Neural cell (in vitro differentiated cells): ENCODE results near the gene KLHDC9. TPM values are rescaled to one million over a fixed set of nuclear protein-coding genes. Genes with fewer than 3 reads are reported as not detected.

Experiments used
- H2AFZ ChIP-seq: fragments of 200-600, 300-800 bp; sonication (generic), shearing (Covaris generic); 2 replicates; pipeline ENCODE4 v1.6.0; 2014; ENCODE audit warnings: low read depth, mild to moderate bottlenecking, antibody characterized with exemption, low read length, moderate library complexity
- H3F3A ChIP-seq: fragments of 200-600 bp; shearing (Covaris generic); 2 replicates; pipeline ENCODE4 v1.6.1; 2016; ENCODE audit warnings: mild to moderate bottlenecking, moderate library complexity, mixed read lengths, antibody characterized with exemption, low read length; ENCODE audit not compliant: insufficient read depth, poor library complexity, severe bottlenecking
- H3K27ac ChIP-seq: fragments of 200-600, 300-800 bp; sonication (generic), shearing (Covaris generic); 2 replicates; pipeline ENCODE4 v1.5.1; 2014; ENCODE audit warnings: mild to moderate bottlenecking, low read length, moderate library complexity
- H3K27me3 ChIP-seq: fragments of 300-800, 200-600 bp; sonication (generic), shearing (Covaris generic); 2 replicates; pipeline ENCODE4 v1.6.0; 2014; ENCODE audit warnings: mild to moderate bottlenecking, low read depth, low read length, moderate library complexity; ENCODE audit not compliant: insufficient read depth
- H3K36me3 ChIP-seq: fragments of 300-800, 200-600 bp; sonication (generic), shearing (Covaris generic); 2 replicates; pipeline ENCODE4 v1.5.1; 2014; ENCODE audit warnings: mild to moderate bottlenecking, antibody characterized with exemption, low read length, moderate library complexity; ENCODE audit not compliant: insufficient read depth
- H3K4me2 ChIP-seq: fragments of 300-800, 200-600 bp; sonication (generic), shearing (Covaris generic); 2 replicates; pipeline ENCODE4 v1.6.0; 2014; ENCODE audit warnings: mild to moderate bottlenecking, low read length
- H3K4me3 ChIP-seq: fragments of 300-800, 200-600 bp; sonication (generic), shearing (Covaris generic); 2 replicates; pipeline ENCODE4 v1.5.1; 2014; ENCODE audit warnings: mild to moderate bottlenecking, low read length, moderate library complexity
- H3K79me2 ChIP-seq: fragments of 200-600 bp; shearing (Covaris generic); replicated peaks from 2 replicates; pipeline ENCODE4 v1.6.0; 2014; ENCODE audit warnings: mild to moderate bottlenecking, low read length, moderate library complexity; ENCODE audit not compliant: insufficient read depth
- H3K9ac ChIP-seq: fragments of 300-800, 200-600 bp; sonication (generic), shearing (Covaris generic); 2 replicates; pipeline ENCODE4 v1.6.1; 2016; ENCODE audit warnings: mild to moderate bottlenecking, low read length, mixed read lengths
- H3K9me2 ChIP-seq: fragments of 200-600 bp; shearing (Covaris generic); 2 replicates; pipeline ENCODE4 v1.6.1; 2016; ENCODE audit warnings: mild to moderate bottlenecking, low read length, mixed read lengths; ENCODE audit not compliant: insufficient read depth
- H3K9me3 ChIP-seq: fragments of 200-600, 300-800 bp; sonication (generic), shearing (Covaris generic); 2 replicates; pipeline ENCODE4 v1.6.1; 2016; ENCODE audit warnings: mild to moderate bottlenecking, mixed run types, low read length, moderate library complexity, mixed read lengths
- H4K20me1 ChIP-seq: fragments of 200-600 bp; shearing (Covaris generic); 2 replicates; pipeline ENCODE4 v1.6.1; 2016; ENCODE audit warnings: mild to moderate bottlenecking, mixed run types; ENCODE audit not compliant: insufficient read depth
- EP300 ChIP-seq: fragments of 450-650 bp; conservative IDR thresholded peaks from 2 replicates; pipeline ENCODE4 v1.6.1; 2014; ENCODE audit warnings: antibody characterized with exemption, mild to moderate bottlenecking, moderate library complexity; ENCODE audit not compliant: poor library complexity, severe bottlenecking
- EZH2 ChIP-seq: fragments of 200-600, 300-800 bp; shearing (Covaris generic), sonication (generic); IDR thresholded peaks from 2 replicates; pipeline ENCODE4 v1.6.1; 2014; ENCODE audit warnings: antibody characterized with exemption, low read length, borderline replicate concordance, mild to moderate bottlenecking; ENCODE audit not compliant: insufficient read depth, poor library complexity, severe bottlenecking
- MXI1 ChIP-seq: fragments of 450-650 bp; conservative IDR thresholded peaks from 2 replicates; pipeline ENCODE4 v1.6.1; 2014; ENCODE audit warnings: antibody characterized with exemption, mild to moderate bottlenecking; ENCODE audit not compliant: poor library complexity, severe bottlenecking
- POLR2AphosphoS5 ChIP-seq: IDR thresholded peaks from 2 replicates; pipeline ENCODE4 v1.6.1; 2012
- RAD21 ChIP-seq: fragments of 450-650 bp; conservative IDR thresholded peaks from 2 replicates; pipeline ENCODE4 v1.6.1; 2014; ENCODE audit warnings: antibody characterized with exemption, mild to moderate bottlenecking, moderate library complexity
- SMC3 ChIP-seq: fragments of 450-650 bp; conservative IDR thresholded peaks from 2 replicates; pipeline ENCODE4 v1.6.1; 2014; ENCODE audit warnings: antibody characterized with exemption, mild to moderate bottlenecking, moderate library complexity; ENCODE audit not compliant: poor library complexity
- TAF1 ChIP-seq: IDR thresholded peaks from 2 replicates; pipeline ENCODE4 v1.6.1; 2012; ENCODE audit warnings: low read depth
- polyA plus RNA-seq: library from polyadenylated mRNA; depleted of rRNA; stranded (reverse); fragments of >200 nt; gene quantifications from 2 replicates; pipeline ENCODE4 v1.2.3, GENCODE V29; 2014
- small RNA-seq, 3 experiments: library from RNA; depleted of rRNA; stranded (forward); fragments of <200 nt; gene quantifications; one replicate each; pipeline ENCODE3, GENCODE V24; 2012
- TF ChIP-seq, protein P1 (sequence below): fragments of 450-650 bp; IDR thresholded peaks from 2 replicates; pipeline ENCODE4 v1.5.1; 2014; ENCODE audit warnings: antibody characterized with exemption, mild to moderate bottlenecking, moderate library complexity; ENCODE audit not compliant: poor library complexity, severe bottlenecking
- TF ChIP-seq, protein P2 (sequence below): IDR thresholded peaks from 2 replicates; pipeline ENCODE4 v1.6.1; 2012; ENCODE audit warnings: borderline replicate concordance

Gene KLHDC9
- polyA plus RNA-seq, 1 donor from 2014 or later, result 78.1 TPM

DNA sequence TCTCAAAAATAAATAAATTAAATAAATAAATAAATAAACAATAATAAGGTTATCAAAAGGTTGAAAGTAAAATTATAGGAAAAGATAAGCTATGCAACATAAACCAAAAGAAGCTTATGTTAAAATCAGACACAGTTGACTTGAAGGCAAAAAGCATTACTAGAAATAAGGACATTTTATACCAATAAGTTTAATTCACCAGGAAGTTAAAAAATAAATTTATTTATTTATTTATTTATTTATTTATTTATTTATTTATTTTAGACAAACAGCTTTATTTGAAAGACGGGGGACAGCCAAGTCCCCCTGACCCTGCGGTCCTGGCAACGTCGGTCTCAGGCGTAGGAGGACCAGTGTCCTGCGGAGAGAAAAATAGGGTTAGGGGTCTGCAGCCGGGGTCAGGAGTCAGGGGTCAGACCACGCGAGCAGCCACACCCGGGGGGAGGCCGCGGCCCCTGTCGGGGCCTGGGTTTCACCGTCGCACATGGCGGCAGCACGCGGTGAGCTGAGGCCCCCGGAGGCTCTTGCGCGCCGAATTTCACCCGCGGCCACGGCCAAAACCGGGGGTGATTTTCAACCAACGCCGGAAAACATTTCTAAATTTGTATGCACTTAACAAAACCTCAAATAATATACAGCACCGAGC is 42.7 kb downstream of the KLHDC9 start:
- no peak for TF ChIP-seq POLR2AphosphoS5
- no peak for TF ChIP-seq RAD21
- H3K79me2 ChIP-seq, result no peaks in the 10 kb centered on the region
- H3K4me2 ChIP-seq, result no peak overlapping the region
- no peak overlapping the region for H3K9ac ChIP-seq
- no peaks in the 10 kb centered on the region for H3K27me3 ChIP-seq
- no peaks in the 10 kb centered on the region for H3K36me3 ChIP-seq
- H3K9me2 ChIP-seq, result no peaks in the 10 kb centered on the region
- no peak overlapping the region for H3K27ac ChIP-seq
- H3F3A ChIP-seq, result no peaks in the 10 kb centered on the region
- no peak overlapping the region for H3K4me3 ChIP-seq
- no peaks in the 10 kb centered on the region for H3K9me3 ChIP-seq
- H4K20me1 ChIP-seq, result no peaks in the 10 kb centered on the region
- H2AFZ ChIP-seq, result no peak overlapping the region

DNA sequence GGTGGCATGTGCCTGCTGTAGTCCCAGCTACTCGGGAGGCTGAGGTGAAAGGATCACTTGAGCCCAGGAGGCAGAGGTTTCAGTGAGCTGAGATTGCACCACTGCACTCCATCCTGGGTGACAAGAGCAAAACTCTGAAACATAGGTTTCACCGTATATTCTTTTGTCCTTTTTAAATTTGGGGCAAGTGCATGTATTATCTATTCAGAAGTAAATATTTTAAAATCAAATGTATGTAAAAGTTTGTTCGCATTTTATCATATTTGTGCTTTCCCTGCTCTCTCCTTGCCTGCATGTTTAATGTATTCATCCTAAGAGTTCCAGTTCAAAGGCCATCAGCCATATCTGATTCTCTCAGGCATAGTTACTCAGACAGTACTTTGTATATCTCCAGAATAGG is 47.7 kb downstream of the KLHDC9 start:
- TF ChIP-seq RAD21 (no peak), POLR2AphosphoS5 (no peak), EZH2 (no peak), TAF1 (no peak), EP300 (no peak), MXI1 (no peak), SMC3 (no peak)
- TF ChIP-seq, protein P1, sequence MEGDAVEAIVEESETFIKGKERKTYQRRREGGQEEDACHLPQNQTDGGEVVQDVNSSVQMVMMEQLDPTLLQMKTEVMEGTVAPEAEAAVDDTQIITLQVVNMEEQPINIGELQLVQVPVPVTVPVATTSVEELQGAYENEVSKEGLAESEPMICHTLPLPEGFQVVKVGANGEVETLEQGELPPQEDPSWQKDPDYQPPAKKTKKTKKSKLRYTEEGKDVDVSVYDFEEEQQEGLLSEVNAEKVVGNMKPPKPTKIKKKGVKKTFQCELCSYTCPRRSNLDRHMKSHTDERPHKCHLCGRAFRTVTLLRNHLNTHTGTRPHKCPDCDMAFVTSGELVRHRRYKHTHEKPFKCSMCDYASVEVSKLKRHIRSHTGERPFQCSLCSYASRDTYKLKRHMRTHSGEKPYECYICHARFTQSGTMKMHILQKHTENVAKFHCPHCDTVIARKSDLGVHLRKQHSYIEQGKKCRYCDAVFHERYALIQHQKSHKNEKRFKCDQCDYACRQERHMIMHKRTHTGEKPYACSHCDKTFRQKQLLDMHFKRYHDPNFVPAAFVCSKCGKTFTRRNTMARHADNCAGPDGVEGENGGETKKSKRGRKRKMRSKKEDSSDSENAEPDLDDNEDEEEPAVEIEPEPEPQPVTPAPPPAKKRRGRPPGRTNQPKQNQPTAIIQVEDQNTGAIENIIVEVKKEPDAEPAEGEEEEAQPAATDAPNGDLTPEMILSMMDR, result no peak
- TF ChIP-seq, protein P2, sequence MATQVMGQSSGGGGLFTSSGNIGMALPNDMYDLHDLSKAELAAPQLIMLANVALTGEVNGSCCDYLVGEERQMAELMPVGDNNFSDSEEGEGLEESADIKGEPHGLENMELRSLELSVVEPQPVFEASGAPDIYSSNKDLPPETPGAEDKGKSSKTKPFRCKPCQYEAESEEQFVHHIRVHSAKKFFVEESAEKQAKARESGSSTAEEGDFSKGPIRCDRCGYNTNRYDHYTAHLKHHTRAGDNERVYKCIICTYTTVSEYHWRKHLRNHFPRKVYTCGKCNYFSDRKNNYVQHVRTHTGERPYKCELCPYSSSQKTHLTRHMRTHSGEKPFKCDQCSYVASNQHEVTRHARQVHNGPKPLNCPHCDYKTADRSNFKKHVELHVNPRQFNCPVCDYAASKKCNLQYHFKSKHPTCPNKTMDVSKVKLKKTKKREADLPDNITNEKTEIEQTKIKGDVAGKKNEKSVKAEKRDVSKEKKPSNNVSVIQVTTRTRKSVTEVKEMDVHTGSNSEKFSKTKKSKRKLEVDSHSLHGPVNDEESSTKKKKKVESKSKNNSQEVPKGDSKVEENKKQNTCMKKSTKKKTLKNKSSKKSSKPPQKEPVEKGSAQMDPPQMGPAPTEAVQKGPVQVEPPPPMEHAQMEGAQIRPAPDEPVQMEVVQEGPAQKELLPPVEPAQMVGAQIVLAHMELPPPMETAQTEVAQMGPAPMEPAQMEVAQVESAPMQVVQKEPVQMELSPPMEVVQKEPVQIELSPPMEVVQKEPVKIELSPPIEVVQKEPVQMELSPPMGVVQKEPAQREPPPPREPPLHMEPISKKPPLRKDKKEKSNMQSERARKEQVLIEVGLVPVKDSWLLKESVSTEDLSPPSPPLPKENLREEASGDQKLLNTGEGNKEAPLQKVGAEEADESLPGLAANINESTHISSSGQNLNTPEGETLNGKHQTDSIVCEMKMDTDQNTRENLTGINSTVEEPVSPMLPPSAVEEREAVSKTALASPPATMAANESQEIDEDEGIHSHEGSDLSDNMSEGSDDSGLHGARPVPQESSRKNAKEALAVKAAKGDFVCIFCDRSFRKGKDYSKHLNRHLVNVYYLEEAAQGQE, result no peak
- no peaks in the 10 kb centered on the region for H4K20me1 ChIP-seq
- H3K27me3 ChIP-seq, result no peaks in the 10 kb centered on the region
- H3K27ac ChIP-seq, result no peak overlapping the region
- no peak overlapping the region for H3K4me2 ChIP-seq
- no peaks in the 10 kb centered on the region for H3K9me2 ChIP-seq
- no peak overlapping the region for H2AFZ ChIP-seq
- no peak overlapping the region for H3K9ac ChIP-seq
- H3F3A ChIP-seq, result no peaks in the 10 kb centered on the region
- H3K36me3 ChIP-seq, result no peaks in the 10 kb centered on the region
- H3K79me2 ChIP-seq, result no peaks in the 10 kb centered on the region
- no peak overlapping the region for H3K4me3 ChIP-seq
- no peaks in the 10 kb centered on the region for H3K9me3 ChIP-seq

Small RNAs within 50 kb of the gene (small RNA-seq; reads per million reads assigned to genes)
- 0 reads per million in 3 experiments for gene RF01225

Other genes starting within 250 kb of the KLHDC9 start
- gene CD244, start 235.5 kb upstream of the KLHDC9 start, polyA plus RNA-seq, result not detected in 2 replicates
- not detected in 2 replicates for gene ITLN1, start 213.2 kb upstream of the KLHDC9 start, polyA plus RNA-seq
- not detected in 2 replicates for gene ITLN2, start 143.6 kb upstream of the KLHDC9 start, polyA plus RNA-seq
- 4.3 and 7.3 TPM in 2 replicates for gene F11R, start 77.2 kb upstream of the KLHDC9 start, polyA plus RNA-seq
- 59.6 and 63.5 TPM in 2 replicates for gene TSTD1, start 59.4 kb upstream of the KLHDC9 start, polyA plus RNA-seq
- 366 and 457 TPM in 2 replicates for gene USF1, start 52.4 kb upstream of the KLHDC9 start, polyA plus RNA-seq
- gene ARHGAP30, start 28.5 kb upstream of the KLHDC9 start, polyA plus RNA-seq, result not detected in 2 replicates
- not detected in 2 replicates for gene NECTIN4, start 8.8 kb upstream of the KLHDC9 start, polyA plus RNA-seq
- gene PFDN2, start 19.7 kb downstream of the KLHDC9 start, polyA plus RNA-seq, result 161 and 193 TPM in 2 replicates
- 66.1 and 83.5 TPM in 2 replicates for gene NIT1, start 19.7 kb downstream of the KLHDC9 start, polyA plus RNA-seq
- gene DEDD, start 34.3 kb downstream of the KLHDC9 start, polyA plus RNA-seq, result 29.6 and 42.6 TPM in 2 replicates
- 87.4 and 104 TPM in 2 replicates for gene UFC1, start 55.6 kb downstream of the KLHDC9 start, polyA plus RNA-seq
- gene USP21, start 61.1 kb downstream of the KLHDC9 start, polyA plus RNA-seq, result 18.3 and 20.2 TPM in 2 replicates
- gene PPOX, start 68.1 kb downstream of the KLHDC9 start, polyA plus RNA-seq, result 93.9 and 107 TPM in 2 replicates
- 39.8 and 43.7 TPM in 2 replicates for gene B4GALT3, start 79.1 kb downstream of the KLHDC9 start, polyA plus RNA-seq
- 0.04 TPM in 1 of 2 replicates, not detected in the other for gene ADAMTS4, start 100.7 kb downstream of the KLHDC9 start, polyA plus RNA-seq
- 166 and 197 TPM in 2 replicates for gene NDUFS2, start 104.0 kb downstream of the KLHDC9 start, polyA plus RNA-seq
- gene FCER1G, start 116.9 kb downstream of the KLHDC9 start, polyA plus RNA-seq, result 3.5 TPM in 1 of 2 replicates, not detected in the other
- not detected in 2 replicates for gene APOA2, start 125.3 kb downstream of the KLHDC9 start, polyA plus RNA-seq
- 32.5 and 40.1 TPM in 2 replicates for gene TOMM40L, start 127.7 kb downstream of the KLHDC9 start, polyA plus RNA-seq
- gene NR1I3, start 139.8 kb downstream of the KLHDC9 start, polyA plus RNA-seq, result not detected in 2 replicates
- gene PCP4L1, start 160.4 kb downstream of the KLHDC9 start, polyA plus RNA-seq, result 51.2 and 62.5 TPM in 2 replicates
- gene MPZ, start 211.6 kb downstream of the KLHDC9 start, polyA plus RNA-seq, result 0.92 TPM in 1 of 2 replicates, not detected in the other
- 24.2 and 41.6 TPM in 2 replicates for gene SDHC, start 216.0 kb downstream of the KLHDC9 start, polyA plus RNA-seq